Measurements from ENCODE around the gene TP53AIP1. TPM values are rescaled to one million over a fixed set of nuclear protein-coding genes. Genes with fewer than 3 reads are reported as not detected.

The TP53AIP1 gene
- total and polyA plus RNA-seq, 9 of the 15 experiments (the other 6 are each of a cell fraction or from before 2014, with no cell fraction given) = not detected

GRCh38 chr11:128896356-128896755 lies 46.3 kb downstream of the TP53AIP1 start:
- 0% methylated on average over 2 of the region's 2 CpGs for WGBS (ENCODE audit: insufficient coverage, low coverage, missing lambda C conversion rate)
- Histone ChIP-seq H3K9ac (ENCODE audit: insufficient read depth in 1 of 2, low read depth in 2 of 2, low read length in 2 of 2) (no peak overlapping the region), H3K36me3 (ENCODE audit: control insufficient read depth, insufficient read depth, low read length) (no peaks in the 10 kb centered on the region), H2AFZ (ENCODE audit: low read depth, low read length) (no peak overlapping the region), H4K20me1 (replicated peaks; ENCODE audit: control insufficient read depth, insufficient read depth, low read length) (no peaks in the 10 kb centered on the region; the same call in 1 of the 2 replicates), H3K4me2 (ENCODE audit: insufficient read depth, low read length) (no peak overlapping the region), H3K9me1 (ENCODE audit: control insufficient read depth, insufficient read depth, low read length) (no peaks in the 10 kb centered on the region), H3K79me2 (ENCODE audit: control insufficient read depth, insufficient read depth, low read length) (no peaks in the 10 kb centered on the region), H3K9me3 (replicated peaks; ENCODE audit: control insufficient read depth, insufficient read depth, low read depth, low read length) (no peaks in the 10 kb centered on the region), H3K4me1 (replicated peaks in 1 of 2; ENCODE audit: control insufficient read depth in 2 of 2, insufficient read depth in 2 of 2, low read length in 2 of 2) (peaks cover 0 to 5% of the 10 kb centered on the region in 2 experiments; a peak in 2 of 5 replicates), H3K4me3 (no peak overlapping the region), H3K27me3 (ENCODE audit: control insufficient read depth in 2 of 2, insufficient read depth in 2 of 2, low read length in 2 of 2) (peaks cover 0 to 5% of the 10 kb centered on the region in 2 experiments; a peak in 2 of 5 replicates), H3K27ac (ENCODE audit: extremely low read depth, low read depth, low read length) (no peak overlapping the region)
- no peak for FAIRE-seq
- in situ Hi-C loops (cut with MboI) = loop anchor here (25.0 kb wide), 1 partner anchor 416 kb away; no protein-coding TSS in a partner anchor
- ATAC-seq = no peak
- TF ChIP-seq THAP7 (CRISPR knock-in tag; IDR thresholded peaks at IDR 0.05) = no peak
- no peak for TF ChIP-seq NRF1 (conservative IDR thresholded peaks at IDR 0.05 in 1 of 2, IDR thresholded peaks at IDR 0.05 in 1 of 2)
- TF ChIP-seq JUN (IDR thresholded peaks at IDR 0.05; ENCODE audit: borderline replicate concordance, low read depth, low read length) = no peak
- no peak for TF ChIP-seq JUN (CRISPR knock-in tag; IDR thresholded peaks at IDR 0.05; ENCODE audit: borderline replicate concordance)
- TF ChIP-seq, protein P1, sequence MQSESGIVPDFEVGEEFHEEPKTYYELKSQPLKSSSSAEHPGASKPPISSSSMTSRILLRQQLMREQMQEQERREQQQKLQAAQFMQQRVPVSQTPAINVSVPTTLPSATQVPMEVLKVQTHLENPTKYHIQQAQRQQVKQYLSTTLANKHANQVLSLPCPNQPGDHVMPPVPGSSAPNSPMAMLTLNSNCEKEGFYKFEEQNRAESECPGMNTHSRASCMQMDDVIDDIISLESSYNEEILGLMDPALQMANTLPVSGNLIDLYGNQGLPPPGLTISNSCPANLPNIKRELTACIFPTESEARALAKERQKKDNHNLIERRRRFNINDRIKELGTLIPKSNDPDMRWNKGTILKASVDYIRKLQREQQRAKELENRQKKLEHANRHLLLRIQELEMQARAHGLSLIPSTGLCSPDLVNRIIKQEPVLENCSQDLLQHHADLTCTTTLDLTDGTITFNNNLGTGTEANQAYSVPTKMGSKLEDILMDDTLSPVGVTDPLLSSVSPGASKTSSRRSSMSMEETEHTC (IDR thresholded peaks at IDR 0.05) = no peak
- TF ChIP-seq, protein P2, sequence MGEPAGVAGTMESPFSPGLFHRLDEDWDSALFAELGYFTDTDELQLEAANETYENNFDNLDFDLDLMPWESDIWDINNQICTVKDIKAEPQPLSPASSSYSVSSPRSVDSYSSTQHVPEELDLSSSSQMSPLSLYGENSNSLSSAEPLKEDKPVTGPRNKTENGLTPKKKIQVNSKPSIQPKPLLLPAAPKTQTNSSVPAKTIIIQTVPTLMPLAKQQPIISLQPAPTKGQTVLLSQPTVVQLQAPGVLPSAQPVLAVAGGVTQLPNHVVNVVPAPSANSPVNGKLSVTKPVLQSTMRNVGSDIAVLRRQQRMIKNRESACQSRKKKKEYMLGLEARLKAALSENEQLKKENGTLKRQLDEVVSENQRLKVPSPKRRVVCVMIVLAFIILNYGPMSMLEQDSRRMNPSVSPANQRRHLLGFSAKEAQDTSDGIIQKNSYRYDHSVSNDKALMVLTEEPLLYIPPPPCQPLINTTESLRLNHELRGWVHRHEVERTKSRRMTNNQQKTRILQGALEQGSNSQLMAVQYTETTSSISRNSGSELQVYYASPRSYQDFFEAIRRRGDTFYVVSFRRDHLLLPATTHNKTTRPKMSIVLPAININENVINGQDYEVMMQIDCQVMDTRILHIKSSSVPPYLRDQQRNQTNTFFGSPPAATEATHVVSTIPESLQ (CRISPR knock-in tag; IDR thresholded peaks at IDR 0.05) = no peak
- TF ChIP-seq SMC3 (conservative IDR thresholded peaks at IDR 0.05; ENCODE audit: insufficient read depth, low read depth, low read length) = no peak
- no peak for TF ChIP-seq CAMTA2 (CRISPR knock-in tag; conservative IDR thresholded peaks at IDR 0.05)
- TF ChIP-seq, protein P3, sequence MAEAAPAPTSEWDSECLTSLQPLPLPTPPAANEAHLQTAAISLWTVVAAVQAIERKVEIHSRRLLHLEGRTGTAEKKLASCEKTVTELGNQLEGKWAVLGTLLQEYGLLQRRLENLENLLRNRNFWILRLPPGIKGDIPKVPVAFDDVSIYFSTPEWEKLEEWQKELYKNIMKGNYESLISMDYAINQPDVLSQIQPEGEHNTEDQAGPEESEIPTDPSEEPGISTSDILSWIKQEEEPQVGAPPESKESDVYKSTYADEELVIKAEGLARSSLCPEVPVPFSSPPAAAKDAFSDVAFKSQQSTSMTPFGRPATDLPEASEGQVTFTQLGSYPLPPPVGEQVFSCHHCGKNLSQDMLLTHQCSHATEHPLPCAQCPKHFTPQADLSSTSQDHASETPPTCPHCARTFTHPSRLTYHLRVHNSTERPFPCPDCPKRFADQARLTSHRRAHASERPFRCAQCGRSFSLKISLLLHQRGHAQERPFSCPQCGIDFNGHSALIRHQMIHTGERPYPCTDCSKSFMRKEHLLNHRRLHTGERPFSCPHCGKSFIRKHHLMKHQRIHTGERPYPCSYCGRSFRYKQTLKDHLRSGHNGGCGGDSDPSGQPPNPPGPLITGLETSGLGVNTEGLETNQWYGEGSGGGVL (CRISPR knock-in tag; IDR thresholded peaks at IDR 0.05) = no peak
- no peak for TF ChIP-seq FOXJ3 (CRISPR knock-in tag; IDR thresholded peaks at IDR 0.05)
- ChIA-PET POLR2A (no interaction called here), CTCF (ENCODE audit: low intra/inter-chr PET ratio) (no interaction called here)
- intact Hi-C loops (cut with micrococcal nuclease) = no loop called here
- no TSS peak for BruUV-seq (replicated peaks)
- no peak for DNase-seq (ENCODE audit: extremely low read depth in 1 of 4, low spot score in 3 of 4)

Data from K562 (cell line).